Activated CD8-positive, alpha-beta memory T cell treated with anti-CD3 and anti-CD28 coated beads for 4 hours (primary cell): Measurements from ENCODE around the gene FBRS.
"Not testable (repeated sequence)": the region's sequence is repeated elsewhere in the genome, so short reads cannot be mapped to it uniquely, and the experiment has no call there.

Experiments used
- DNase-seq, 2 donors: peaks; one replicate each; pipeline ENCODE4 v3.0.0-alpha.2; 2020; ENCODE audit warnings: low read depth in 2 of 2

Gene FBRS

DNA sequence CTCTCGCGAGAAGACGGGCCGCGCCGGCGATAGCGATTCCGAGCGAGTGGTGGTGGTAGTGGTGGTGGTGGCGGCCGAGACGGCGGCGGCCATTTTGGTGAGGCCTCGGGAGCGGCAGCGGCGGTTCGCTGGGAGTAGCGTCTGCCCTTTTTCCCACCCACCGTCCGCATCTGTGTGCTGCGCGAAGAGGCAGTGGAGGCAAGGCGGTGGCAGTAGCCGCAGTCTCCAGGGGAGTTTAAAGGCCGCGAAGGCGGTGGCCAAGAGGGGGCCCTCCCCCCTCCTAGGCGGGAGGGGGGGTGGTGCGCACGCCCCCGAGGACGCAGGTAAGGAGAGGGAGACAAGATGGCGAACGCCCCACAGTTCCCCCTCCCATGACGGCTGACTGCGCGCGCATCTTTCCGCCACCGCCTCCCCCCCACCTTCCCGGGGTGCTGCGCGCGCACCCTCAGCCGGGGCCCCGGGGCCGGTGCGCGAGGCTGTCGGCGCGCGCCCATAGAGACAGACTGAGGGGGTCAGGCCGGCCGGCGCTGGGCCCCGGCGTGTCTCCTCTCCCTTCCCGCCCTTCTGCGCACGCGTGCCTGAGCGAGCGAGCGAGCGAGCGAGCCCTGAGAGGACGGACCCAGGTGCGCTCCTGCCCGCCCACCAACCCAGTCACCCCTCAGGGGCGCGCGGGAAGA is 40.0 kb downstream of the FBRS start:
- peak; percentile 98 to 99 for DNase-seq

DNA sequence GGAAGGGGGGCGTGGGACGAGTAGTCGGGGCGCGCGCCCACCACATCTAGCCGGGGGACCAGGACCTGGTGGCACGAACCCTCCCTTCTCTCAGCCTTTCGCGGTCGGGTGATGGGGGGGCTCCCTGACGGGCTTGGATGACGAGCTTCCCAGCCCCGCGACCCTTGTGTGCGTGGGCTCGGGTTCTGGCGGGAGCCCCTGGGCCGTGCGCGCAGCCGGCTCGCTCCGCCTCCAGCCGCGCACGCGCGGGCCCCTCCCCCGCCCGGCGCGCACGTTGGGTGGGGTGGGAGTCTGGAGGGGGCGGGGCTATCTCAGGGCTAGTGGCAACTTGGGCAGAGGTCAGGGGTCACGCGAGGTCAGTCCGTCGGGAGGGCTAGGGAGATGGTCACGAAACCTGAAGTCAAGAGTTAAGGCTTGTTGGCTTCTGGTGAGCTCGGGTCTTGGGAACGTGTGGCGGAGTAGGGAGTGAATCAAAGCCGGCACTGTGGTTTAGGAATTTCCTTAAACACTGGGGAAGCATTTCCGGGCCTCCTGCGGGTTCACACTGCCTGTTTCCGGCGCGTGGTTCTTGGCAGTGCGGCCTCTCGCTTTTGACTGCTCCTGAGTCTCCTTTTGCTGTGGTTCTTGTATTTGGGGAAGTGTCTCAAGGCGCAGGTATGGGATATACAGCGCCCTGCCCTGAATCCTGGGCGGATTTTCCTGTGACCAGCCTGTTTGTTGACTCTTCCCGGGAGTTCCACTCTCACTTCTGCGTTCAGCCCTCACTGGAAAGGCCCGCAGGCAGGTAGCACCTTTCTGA is 40.8 kb downstream of the FBRS start, which contains the start of gene SRCAP:
SRCAP (plus strand) TSS at position 356 of the 799 bp plus-strand sequence. CDS start 1,654 bp downstream, outside the sequence.
- peak; percentile 70 to 71 for DNase-seq

DNA sequence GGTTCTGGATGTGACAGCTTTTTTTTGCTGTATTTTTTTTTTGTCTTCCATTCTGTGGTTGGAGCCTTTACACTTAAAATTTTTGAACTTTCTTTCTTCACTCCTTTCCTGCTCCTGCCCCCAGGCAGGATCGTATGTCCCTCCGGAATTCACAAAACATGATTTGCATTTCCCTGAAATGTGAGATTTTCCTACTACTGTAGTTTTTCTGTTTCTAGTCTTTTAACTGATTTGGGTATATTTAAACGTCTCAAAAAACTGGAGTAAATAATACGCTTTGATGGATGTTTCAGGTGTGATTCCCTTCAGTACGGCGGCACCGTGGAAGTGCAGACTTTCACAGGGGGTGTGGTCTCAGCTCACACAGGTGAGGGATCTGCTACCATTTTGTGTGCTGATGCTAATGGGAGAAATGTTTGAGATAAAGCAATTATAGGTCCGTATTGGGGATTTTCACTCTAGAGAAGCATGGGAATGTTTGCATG is 41.4 kb downstream of the FBRS start:
- no peak for DNase-seq

DNA sequence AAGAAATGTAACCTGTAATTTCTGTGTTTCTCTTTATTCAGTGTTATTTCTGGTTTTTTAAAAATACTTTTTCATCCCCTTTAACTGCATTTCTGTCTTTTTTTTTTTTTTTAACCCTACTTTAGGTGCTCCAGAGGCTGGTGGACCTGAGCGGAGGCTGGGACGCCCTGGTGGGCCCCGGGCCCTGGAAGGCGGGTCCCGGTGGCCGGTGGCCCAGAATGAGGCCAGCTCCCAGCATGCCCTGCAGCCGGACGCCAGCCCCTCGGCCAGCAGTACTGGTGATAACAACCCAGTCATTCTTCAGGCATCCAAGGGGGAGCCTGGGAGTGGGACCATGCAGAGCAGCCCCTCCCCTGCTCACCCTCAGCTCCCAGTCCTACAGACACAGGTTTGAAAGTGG is 42.3 kb downstream of the FBRS start:
- DNase-seq, result no peak

DNA sequence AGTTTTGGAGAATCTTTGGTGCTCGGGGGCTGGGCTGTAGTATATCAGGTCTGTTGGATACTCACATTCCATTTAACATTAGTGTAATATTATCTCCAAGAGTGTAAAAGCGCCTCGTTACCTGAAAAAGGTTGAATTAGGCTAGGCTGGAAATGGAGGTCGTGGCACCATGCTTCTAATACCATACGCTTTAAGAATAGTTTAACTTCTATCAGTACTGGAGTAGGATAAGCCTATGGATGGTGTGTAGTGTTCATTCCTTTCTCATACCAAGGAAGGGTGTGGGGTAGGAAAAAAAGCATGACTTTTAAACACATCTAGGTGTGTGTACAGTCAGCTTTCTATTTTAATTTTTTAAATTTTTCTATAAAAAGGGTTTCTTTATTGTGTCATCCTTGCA is 42.7 kb downstream of the FBRS start:
- DNase-seq, result no peak

DNA sequence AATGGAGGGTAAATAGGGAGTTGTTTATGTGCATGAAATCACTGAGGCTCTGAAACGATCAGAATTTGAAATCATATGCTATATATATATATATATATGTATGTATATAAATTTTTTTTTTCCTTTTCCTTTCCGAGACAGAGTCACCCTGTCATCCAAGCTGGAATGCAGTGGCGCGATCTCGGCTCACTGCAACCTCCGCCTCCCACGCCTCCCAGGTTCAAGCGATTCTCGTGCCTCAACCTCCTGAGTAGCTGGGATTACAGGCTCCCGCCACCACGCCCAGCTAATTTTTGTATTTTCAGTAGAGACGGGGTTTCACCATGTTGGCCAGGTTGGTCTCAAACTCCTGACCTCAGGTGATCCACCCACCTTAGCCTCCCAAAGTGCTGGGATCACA is 44.8 kb downstream of the FBRS start:
- not testable (repeated sequence) for DNase-seq

DNA sequence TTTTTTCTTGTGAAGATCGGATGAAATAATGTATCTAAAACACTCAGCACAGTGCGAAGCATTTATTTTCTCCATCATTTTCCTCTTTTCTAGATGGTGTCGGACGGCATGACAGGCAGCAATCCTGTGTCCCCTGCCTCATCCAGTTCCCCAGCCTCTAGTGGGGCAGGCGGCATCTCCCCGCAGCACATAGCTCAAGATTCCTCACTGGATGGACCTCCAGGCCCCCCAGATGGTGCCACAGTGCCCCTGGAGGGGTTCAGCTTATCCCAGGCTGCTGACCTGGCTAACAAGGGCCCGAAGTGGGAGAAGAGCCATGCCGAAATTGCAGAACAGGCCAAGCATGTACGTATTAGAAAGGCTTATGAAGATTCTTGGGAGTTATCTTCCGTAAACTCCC is 45.7 kb downstream of the FBRS start:
- DNase-seq, result no peak

DNA sequence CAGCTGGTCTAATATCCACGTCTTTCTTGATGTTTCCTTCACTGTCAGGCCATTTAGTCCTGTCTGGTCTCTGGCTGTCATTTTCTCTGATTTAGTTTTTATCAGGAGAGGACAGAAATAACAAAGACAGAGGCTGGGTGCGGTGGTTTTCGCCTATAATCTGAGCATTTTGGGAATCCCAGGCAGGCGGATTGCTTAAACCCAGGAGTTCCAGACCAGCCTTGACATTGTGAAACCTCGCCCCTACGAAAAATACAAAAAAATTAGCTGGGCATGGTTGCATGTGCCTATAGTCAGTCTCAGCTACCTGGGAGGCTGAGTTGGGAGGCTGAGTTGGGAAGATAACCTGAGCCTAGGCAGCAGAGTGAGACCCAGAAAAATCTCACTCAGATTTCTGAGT is 47.8 kb downstream of the FBRS start:
- no peak for DNase-seq

DNA sequence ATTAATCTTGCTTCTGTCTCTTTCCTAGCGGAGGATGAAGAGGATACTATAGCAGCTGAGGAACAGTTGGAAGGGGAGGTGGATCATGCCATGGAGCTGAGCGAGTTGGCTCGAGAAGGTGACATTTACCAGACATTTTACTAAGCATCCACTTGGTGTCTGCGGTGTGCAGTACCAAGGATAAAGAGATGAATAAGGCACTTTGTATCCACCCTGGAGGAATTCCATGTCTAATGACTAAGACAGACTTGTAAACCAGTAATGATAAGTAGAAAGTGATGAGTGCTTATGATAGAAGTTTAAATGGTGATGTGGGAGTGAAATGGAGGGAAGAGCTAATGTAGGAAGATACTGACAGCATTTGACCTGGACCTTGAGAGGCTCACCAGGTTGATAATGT is 52.7 kb downstream of the FBRS start:
- no peak for DNase-seq

DNA sequence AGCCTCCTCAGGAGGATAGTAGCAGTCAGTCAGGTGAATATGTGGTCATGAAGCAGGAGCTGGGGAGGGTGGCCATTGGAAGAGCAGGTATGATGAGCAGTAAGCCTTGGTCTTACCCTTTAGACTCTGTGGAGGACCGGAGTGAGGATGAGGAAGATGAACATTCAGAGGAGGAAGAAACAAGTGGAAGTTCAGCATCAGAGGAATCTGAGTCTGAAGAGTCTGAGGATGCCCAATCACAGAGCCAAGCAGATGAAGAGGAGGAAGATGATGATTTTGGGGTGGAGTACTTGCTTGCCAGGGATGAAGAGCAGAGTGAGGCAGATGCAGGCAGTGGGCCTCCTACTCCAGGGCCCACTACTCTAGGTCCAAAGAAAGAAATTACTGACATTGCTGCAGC is 53.5 kb downstream of the FBRS start:
- DNase-seq, result no peak

DNA sequence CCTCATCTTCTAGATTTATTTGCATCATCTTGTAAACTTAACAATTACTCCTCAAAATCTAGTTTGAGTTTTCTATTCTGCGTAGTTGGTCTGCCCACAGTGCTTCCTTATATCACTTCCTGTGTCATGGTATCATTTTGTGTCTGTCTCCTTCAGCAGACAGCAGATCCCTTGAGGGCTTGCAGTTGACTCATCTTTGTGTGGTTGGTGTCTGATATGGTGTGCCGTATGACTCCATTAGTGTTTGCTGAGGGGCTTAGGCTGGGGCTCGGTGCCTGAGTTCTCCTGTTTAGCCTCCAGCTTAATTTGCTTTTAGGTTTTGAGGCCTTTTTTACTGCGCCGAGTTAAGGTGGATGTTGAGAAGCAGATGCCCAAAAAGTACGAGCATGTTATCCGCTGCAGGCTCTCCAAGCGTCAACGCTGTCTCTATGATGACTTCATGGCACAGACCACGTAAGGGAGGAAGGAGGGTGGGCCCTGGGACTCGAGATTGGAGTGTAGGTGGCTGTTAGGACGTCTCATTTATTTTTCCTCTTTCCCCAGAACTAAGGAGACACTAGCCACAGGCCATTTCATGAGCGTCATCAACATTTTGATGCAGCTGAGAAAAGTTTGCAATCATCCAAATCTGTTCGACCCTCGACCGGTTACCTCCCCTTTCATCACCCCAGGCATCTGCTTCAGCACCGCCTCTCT is 57.7 kb downstream of the FBRS start:
- DNase-seq, result peak; percentile 4 to 33

DNA sequence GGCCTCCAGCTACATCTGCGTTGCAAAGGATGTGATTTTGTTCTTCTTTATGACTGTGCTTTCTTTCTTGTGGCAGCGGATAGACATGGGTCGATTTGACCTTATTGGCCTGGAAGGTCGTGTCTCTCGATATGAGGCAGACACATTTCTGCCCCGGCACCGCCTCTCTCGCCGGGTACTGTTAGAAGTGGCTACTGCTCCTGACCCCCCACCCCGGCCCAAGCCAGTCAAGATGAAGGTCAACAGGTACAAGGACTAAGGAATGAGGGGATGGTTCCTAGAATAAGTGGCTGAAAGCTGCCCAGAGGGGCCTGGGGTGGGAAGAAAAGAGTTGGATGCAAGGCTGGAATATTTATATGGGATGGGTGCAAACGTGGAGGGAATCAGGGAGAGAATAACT is 61.9 kb downstream of the FBRS start:
- DNase-seq, result no peak
